GM10847 (cell line): ENCODE results near the gene GOLGA1.

Source experiments
- POLR2A ChIP-seq: IDR thresholded peaks from 2 replicates; pipeline ENCODE4 v1.6.1; 2011; ENCODE audit not compliant: insufficient read length; ENCODE audit errors: extremely low read depth

The GOLGA1 gene

GRCh38 chr9:124940894-124941678 is at the start of gene GOLGA1:
GOLGA1 (minus strand) TSS chr9:124941083; CDS start chr9:124938711, 2,372 bp downstream.
- TF ChIP-seq POLR2A, result peak; percentile 88

GRCh38 chr9:124983698-124984097 is 42.8 kb upstream of the GOLGA1 start:
- TF ChIP-seq POLR2A, result no peak

- no peak for TF ChIP-seq POLR2A
These were observed 39.5 kb upstream of the GOLGA1 start for GRCh38 chr9:124980431-124980830.

- no peak for TF ChIP-seq POLR2A
These were observed 34.2 kb upstream of the GOLGA1 start for GRCh38 chr9:124975131-124975530.

- no peak for TF ChIP-seq POLR2A
These were observed 32.9 kb upstream of the GOLGA1 start for GRCh38 chr9:124973807-124974206.

- TF ChIP-seq POLR2A, result no peak
These were observed 31.4 kb upstream of the GOLGA1 start for GRCh38 chr9:124972241-124972770.

GRCh38 chr9:124969401-124969800 is 28.5 kb upstream of the GOLGA1 start:
- no peak for TF ChIP-seq POLR2A

GRCh38 chr9:124968238-124968637 is 27.4 kb upstream of the GOLGA1 start:
- no peak for TF ChIP-seq POLR2A

- no peak for TF ChIP-seq POLR2A
These were observed 23.7 kb upstream of the GOLGA1 start for GRCh38 chr9:124964604-124965003.

- TF ChIP-seq POLR2A, result no peak
These were observed 23.2 kb upstream of the GOLGA1 start for GRCh38 chr9:124964056-124964455.

- TF ChIP-seq POLR2A, result no peak
These were observed 19.5 kb upstream of the GOLGA1 start for GRCh38 chr9:124960409-124960752.

- TF ChIP-seq POLR2A, result no peak
These were observed 13.4 kb upstream of the GOLGA1 start for GRCh38 chr9:124954255-124954654.

GRCh38 chr9:124950050-124950718 is 9.3 kb upstream of the GOLGA1 start:
- no peak for TF ChIP-seq POLR2A

GRCh38 chr9:124949387-124949786 is 8.5 kb upstream of the GOLGA1 start:
- no peak for TF ChIP-seq POLR2A

GRCh38 chr9:124947727-124948391 is 7.0 kb upstream of the GOLGA1 start:
- TF ChIP-seq POLR2A, result no peak

- no peak for TF ChIP-seq POLR2A
These were observed 5.3 kb upstream of the GOLGA1 start for GRCh38 chr9:124946167-124946566.
